Pons (tissue), 1 donor: ENCODE results near the gene C4A.

ENCODE experiments used
- DNase-seq: peaks from one replicate; pipeline ENCODE4 v3.0.0-alpha.2; 2016; ENCODE audit warnings: low spot score

Gene C4A

DNA sequence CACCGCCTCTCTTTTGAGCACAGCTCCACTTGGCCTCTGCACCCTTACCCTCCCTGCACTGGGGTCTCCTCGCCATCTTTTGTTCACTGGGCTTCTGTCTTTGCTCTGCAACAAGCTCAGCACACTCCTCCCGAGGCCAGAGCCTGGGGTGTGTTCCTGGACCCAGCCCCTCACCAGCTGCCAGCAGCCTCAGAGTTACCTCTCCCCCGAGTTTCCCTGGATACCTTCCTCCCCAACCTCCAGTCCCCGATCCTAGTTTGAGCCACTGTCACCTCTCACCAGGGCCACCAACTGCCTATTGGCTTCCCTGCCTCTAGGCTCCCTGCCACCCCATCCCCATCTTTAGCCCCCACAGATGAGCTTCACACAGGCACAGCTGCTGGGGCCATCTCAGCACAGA is 68.7 kb downstream of the C4A start:
- DNase-seq = no peak
